ENCODE results near the gene TSSK6.

DNA sequence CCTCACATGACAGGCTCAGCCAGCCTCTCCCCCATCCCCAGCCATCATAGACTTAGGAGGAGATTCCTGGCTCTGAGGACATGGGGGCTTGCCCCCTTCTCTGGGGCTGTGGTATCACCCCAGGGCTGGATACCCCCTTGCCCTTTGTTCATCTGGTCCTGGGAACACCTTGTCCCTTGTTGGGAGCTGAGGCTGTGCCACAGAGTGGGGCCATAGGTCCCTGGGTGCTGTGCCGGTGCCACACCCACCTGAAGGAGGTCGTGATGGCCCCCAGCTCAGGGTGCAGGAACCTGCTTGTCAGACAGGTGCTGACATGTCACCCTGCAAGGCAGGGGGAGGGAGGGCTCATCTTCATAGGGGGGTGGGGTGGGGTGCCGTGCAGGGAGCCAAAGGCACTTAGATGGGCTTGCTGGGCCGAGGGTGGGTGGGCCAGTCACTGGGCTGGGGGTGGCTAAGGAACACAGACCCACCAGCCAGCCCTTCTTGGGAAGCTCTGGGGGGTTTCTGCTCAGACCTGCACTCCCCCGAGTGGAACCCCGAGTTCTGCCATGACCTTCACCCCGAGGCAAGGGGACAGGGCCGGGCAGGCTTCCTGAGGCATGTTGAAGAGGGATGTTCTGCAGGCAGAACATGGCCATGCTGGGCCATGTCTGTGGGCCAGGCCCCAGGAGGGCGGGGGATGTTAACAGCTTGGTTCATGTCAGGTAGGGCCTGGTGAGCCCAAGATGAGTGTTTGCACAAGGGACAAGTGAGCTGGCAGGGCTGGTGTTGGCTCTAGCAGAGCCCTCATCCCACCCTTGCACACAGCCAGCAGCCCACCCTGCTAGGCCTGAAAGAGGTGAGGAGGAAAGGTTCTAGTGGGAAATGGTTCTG is 28.0 kb downstream of the TSSK6 start:
- TF ChIP-seq CTCF (conservative IDR thresholded peaks at IDR 0.05; ENCODE audit: low read depth, low read length) (no peak), POLR2A (IDR thresholded peaks at IDR 0.05; ENCODE audit: low read depth, low read length) (no peak), NFE2L2 (IDR thresholded peaks at IDR 0.05; ENCODE audit: low read depth, low read length) (no peak), RCOR1 (IDR thresholded peaks at IDR 0.05; ENCODE audit: insufficient replicate concordance, low read length) (no peak), MXI1 (IDR thresholded peaks at IDR 0.05; ENCODE audit: borderline replicate concordance, low read depth, low read length) (no peak), CEBPB (IDR thresholded peaks at IDR 0.05; ENCODE audit: low read depth, low read length) (no peak)
- TF ChIP-seq, protein P1, sequence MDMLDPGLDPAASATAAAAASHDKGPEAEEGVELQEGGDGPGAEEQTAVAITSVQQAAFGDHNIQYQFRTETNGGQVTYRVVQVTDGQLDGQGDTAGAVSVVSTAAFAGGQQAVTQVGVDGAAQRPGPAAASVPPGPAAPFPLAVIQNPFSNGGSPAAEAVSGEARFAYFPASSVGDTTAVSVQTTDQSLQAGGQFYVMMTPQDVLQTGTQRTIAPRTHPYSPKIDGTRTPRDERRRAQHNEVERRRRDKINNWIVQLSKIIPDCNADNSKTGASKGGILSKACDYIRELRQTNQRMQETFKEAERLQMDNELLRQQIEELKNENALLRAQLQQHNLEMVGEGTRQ (IDR thresholded peaks at IDR 0.05; ENCODE audit: low read depth, low read length): no peak

Data from IMR-90 (cell line).